IMR-90 (cell line): Measurements from ENCODE around the gene LRRFIP1. TPM values are rescaled to one million over a fixed set of nuclear protein-coding genes. Genes with fewer than 3 reads are reported as not detected.

Experiments
- ATAC-seq: fragments of 200-7000 bp; cut with Tn5 transposase; 2 replicates; pipeline ENCODE4 v1.9.1; 2020; ENCODE audit warnings: low read depth, mild to moderate bottlenecking, moderate library complexity
- BruUV-seq: library from RNA; stranded (reverse); fragments of 400-500 nt; replicated peaks from 2 replicates; lab custom pipeline; 2021; lab: Mats Ljungman, UMichigan
- CTCF ChIA-PET: fragments of 300-600 bp; formaldehyde crosslinking; extraction: SDS; loops from one replicate; lab custom pipeline; 2021; ENCODE audit warnings: antibody characterized with exemption; lab: Yijun Ruan, JAX
- POLR2A ChIA-PET: fragments of 300-600 bp; sonication (Branson Sonifier 250); formaldehyde crosslinking; loops from one replicate; lab custom pipeline; 2022; ENCODE audit warnings: antibody characterized with exemption; ENCODE audit not compliant: unreplicated experiment; lab: Charles Lee
- DNase-seq: peaks from one replicate; pipeline ENCODE4 v3.0.0; 2013
- H2AFZ ChIP-seq: replicated peaks from 2 replicates; pipeline ENCODE3; 2013; ENCODE audit warnings: low read length, mild to moderate bottlenecking; ENCODE audit not compliant: poor library complexity
- H2AK5ac ChIP-seq: 2 replicates; pipeline ENCODE4 v1.6.1; 2013; ENCODE audit warnings: low read depth, low read length, inconsistent platforms
- H2AK9ac ChIP-seq: replicated peaks from 2 replicates; pipeline ENCODE3; 2013; ENCODE audit warnings: mild to moderate bottlenecking, low read depth, low read length, moderate library complexity; ENCODE audit not compliant: poor library complexity
- H2BK120ac ChIP-seq: 2 replicates; pipeline ENCODE4 v1.6.1; 2013; ENCODE audit warnings: low read depth, low read length, inconsistent platforms
- H2BK15ac ChIP-seq: 3 replicates; pipeline ENCODE4 v1.6.1; 2013; ENCODE audit warnings: low read depth, low read length, inconsistent platforms
- H2BK20ac ChIP-seq: 2 replicates; pipeline ENCODE4 v1.6.1; 2013; ENCODE audit warnings: low read depth, mild to moderate bottlenecking, inconsistent platforms, low read length, moderate library complexity
- H2BK5ac ChIP-seq: 2 replicates; pipeline ENCODE4 v1.6.1; 2013; ENCODE audit warnings: mild to moderate bottlenecking, low read depth, low read length, inconsistent platforms; ENCODE audit not compliant: poor library complexity, severe bottlenecking
- H3K14ac ChIP-seq: replicated peaks from 2 replicates; pipeline ENCODE4 v1.6.1; 2013; ENCODE audit warnings: low read depth, low read length, inconsistent platforms
- H3K18ac ChIP-seq: 2 replicates; pipeline ENCODE4 v1.6.1; 2013; ENCODE audit warnings: low read depth, low read length, control low read depth
- H3K23ac ChIP-seq: 2 replicates; pipeline ENCODE4 v1.6.1; 2013; ENCODE audit warnings: low read depth, low read length, inconsistent platforms
- H3K27ac ChIP-seq: 2 replicates; pipeline ENCODE4 v1.5.1; 2013; ENCODE audit warnings: mild to moderate bottlenecking, control low read depth, low read length; ENCODE audit not compliant: insufficient read depth
- H3K27me3 ChIP-seq: 2 replicates; pipeline ENCODE4 v1.6.1; 2013; ENCODE audit warnings: low read length; ENCODE audit not compliant: control insufficient read depth, insufficient read depth
- H3K36me3 ChIP-seq: 2 replicates; pipeline ENCODE4 v1.6.1; 2013; ENCODE audit warnings: low read length, mixed read lengths; ENCODE audit not compliant: control insufficient read depth, insufficient read depth
- H3K4ac ChIP-seq: 2 replicates; pipeline ENCODE4 v1.6.1; 2013; ENCODE audit warnings: low read depth, low read length, inconsistent platforms
- H3K4me1 ChIP-seq: 2 replicates; pipeline ENCODE4 v1.6.1; 2013; ENCODE audit warnings: low read length, mixed read lengths; ENCODE audit not compliant: control insufficient read depth, insufficient read depth
- H3K4me2 ChIP-seq: 2 replicates; pipeline ENCODE4 v1.6.1; 2013; ENCODE audit warnings: low read depth, mild to moderate bottlenecking, control low read depth, low read length, moderate library complexity
- H3K4me3 ChIP-seq: 2 replicates; pipeline ENCODE4 v1.5.1; 2013; ENCODE audit warnings: low read depth, mild to moderate bottlenecking, control low read depth, low read length, moderate library complexity; ENCODE audit not compliant: insufficient read depth
- H3K56ac ChIP-seq: 2 replicates; pipeline ENCODE4 v1.6.1; 2013; ENCODE audit warnings: low read length, inconsistent platforms; ENCODE audit not compliant: insufficient read depth; ENCODE audit errors: extremely low read depth
- H3K79me1 ChIP-seq, 2 experiments: 2 replicates each; pipeline ENCODE4 v1.6.1; 2013; ENCODE audit warnings: low read length in 2 of 2, inconsistent platforms in 1 of 2, low read depth in 1 of 2
- H3K9ac ChIP-seq: 2 replicates; pipeline ENCODE4 v1.6.1; 2013; ENCODE audit warnings: low read depth, low read length, control low read depth
- H3K9me1 ChIP-seq: 2 replicates; pipeline ENCODE4 v1.6.1; 2013; ENCODE audit warnings: low read length, inconsistent platforms; ENCODE audit not compliant: insufficient read depth
- H3K9me3 ChIP-seq: 2 replicates; pipeline ENCODE4 v1.6.1; 2013; ENCODE audit warnings: low read length; ENCODE audit not compliant: control insufficient read depth, insufficient read depth
- H4K20me1 ChIP-seq: 2 replicates; pipeline ENCODE4 v1.6.1; 2013; ENCODE audit warnings: low read length, inconsistent platforms; ENCODE audit not compliant: insufficient read depth
- H4K5ac ChIP-seq: 2 replicates; pipeline ENCODE4 v1.6.1; 2013; ENCODE audit warnings: mild to moderate bottlenecking, low read depth, low read length, control low read depth
- H4K8ac ChIP-seq, 2 experiments: 2 replicates each; pipeline ENCODE4 v1.6.1; 2013; ENCODE audit warnings: low read depth in 2 of 2, low read length in 2 of 2, control low read depth in 1 of 2, inconsistent platforms in 1 of 2
- H4K91ac ChIP-seq: 2 replicates; pipeline ENCODE4 v1.6.1; 2013; ENCODE audit warnings: low read depth, low read length, inconsistent platforms; ENCODE audit not compliant: insufficient read depth
- NFE2L2 ChIP-seq: fragments of 150-350 bp; IDR thresholded peaks from 2 replicates; pipeline ENCODE4 v1.6.1; 2016; ENCODE audit warnings: low read depth, mild to moderate bottlenecking, low read length
- WGBS, 2 experiments: methylation state at CpG; one replicate each; pipeline versions ENCODE4 v1.1.5 to v1.1.7; 2013; ENCODE audit warnings: missing lambda C conversion rate in 2 of 2; ENCODE audit not compliant: insufficient read length in 1 of 2; ENCODE audit errors: extremely low coverage in 2 of 2; 5-methylcytosine and 5-hydroxymethylcytosine counted together
- dilution Hi-C: fragments of 300-500 bp; cut with HindIII; formaldehyde crosslinking; loops from one replicate; pipeline ENCODE4 v1.14.3; 2018; ENCODE audit warnings: low sequenced_read_pairs; ENCODE audit not compliant: unreplicated experiment
- in situ Hi-C: fragments of 300-500 bp; cut with MboI; formaldehyde crosslinking; loops from 3 replicates; pipeline ENCODE4 v1.14.3; 2019; ENCODE audit warnings: low sequenced_read_pairs, inconsistent platforms, mixed read lengths
- intact Hi-C: fragments of 100-400 bp; cut with micrococcal nuclease; formaldehyde crosslinking; loops from 2 replicates; pipeline ENCODE4 v1.10.0; 2022
- polyA plus RNA-seq, 3 experiments: library from polyadenylated mRNA; depleted of rRNA; stranded (reverse); fragments of >200 nt; gene quantifications; 2 replicates each; pipeline ENCODE4 v1.2.3, GENCODE V29; 2012; ENCODE audit warnings: low replicate concordance in 1 of 3
- total RNA-seq: library from RNA; depleted of rRNA; stranded (reverse); fragments of >200 nt; gene quantifications from 2 replicates; pipeline ENCODE4 v1.2.3, GENCODE V29; 2012

LRRFIP1 gene
- total and polyA plus RNA-seq, 2 of the 4 experiments (the other 2 are of a cell fraction), result 52.2 to 54.4 TPM

DNA sequence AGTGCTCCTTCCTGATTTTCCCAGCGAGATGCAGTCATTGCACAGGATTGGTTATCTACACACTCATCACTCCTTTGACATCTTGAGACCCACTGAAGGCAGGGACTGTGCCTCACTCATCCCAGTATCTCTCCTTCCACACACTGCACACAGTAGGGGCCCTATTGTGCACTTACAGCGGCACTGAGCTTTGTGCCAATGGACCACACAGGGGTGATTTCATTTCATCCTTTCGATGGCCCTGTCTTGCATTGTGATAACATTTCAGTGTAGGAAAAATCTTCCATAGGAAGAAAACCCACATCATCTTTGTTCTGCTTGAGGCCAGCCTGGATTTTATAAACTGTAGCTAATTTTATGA lies 11.0 kb upstream of the LRRFIP1 start:
- Histone ChIP-seq H3K4me3 (no peak overlapping the region), H3K9ac (peak overlapping the region; percentile 55), H2BK5ac (peak overlapping the region; percentile 96), H2AFZ (peak overlapping the region; percentile 66), H4K20me1 (no peaks in the 10 kb centered on the region), H2AK9ac (peak overlapping the region; percentile 63), H3K23ac (peak overlapping the region; percentile 66), H4K5ac (peak overlapping the region; percentile 92), H3K9me3 (no peaks in the 10 kb centered on the region), H2BK120ac (peak overlapping the region; percentile 91), H2BK15ac (peak overlapping the region; percentile 79; the same call in 2 of the 3 replicates), H3K4me1 (peaks cover 30% of the 10 kb centered on the region), H3K14ac (peak overlapping the region; percentile 74), H3K27ac (peak overlapping the region; percentile 98), H3K79me1 (peaks cover 0 to 14% of the 10 kb centered on the region in 2 experiments; a peak in 2 of 4 replicates), H3K18ac (peak overlapping the region; percentile 96), H4K8ac (peak overlapping the region; percentile 66 to 94), H3K36me3 (no peaks in the 10 kb centered on the region), H2BK20ac (peak overlapping the region; percentile 82), H3K9me1 (peaks cover 34% of the 10 kb centered on the region), H3K4ac (peak overlapping the region; percentile 92), H3K27me3 (no peaks in the 10 kb centered on the region), H4K91ac (peak overlapping the region; percentile 87), H3K4me2 (peak overlapping the region; percentile 73), H3K56ac (peak overlapping the region; percentile 57; the same call in 1 of the 2 replicates), H2AK5ac (peak overlapping the region; percentile 93)
- dilution Hi-C loops (no loop called here), in situ Hi-C loops (no loop called here), intact Hi-C loops (no loop called here)
- TF ChIP-seq NFE2L2, result no peak
- POLR2A ChIA-PET, result no interaction called here
- BruUV-seq, result no TSS peak
- DNase-seq (no peak), ATAC-seq (peak; percentile 7; the same call in 1 of the 2 replicates)
- no CpG with 5 or more reads among the region's 3 CpGs for WGBS, 2 experiments
- CTCF ChIA-PET, result interaction anchor here (1.4 kb wide), 1 partner anchor 14 kb away, joined by 7 read pairs; no protein-coding TSS in a partner anchor
